ENCODE data around the gene MN1.
A peak's percentile ranks its signal among the peaks of the same experiment; 100 is the strongest.
"Not testable (repeated sequence)": the region's sequence is repeated elsewhere in the genome, so short reads cannot be mapped to it uniquely, and the experiment has no call there.

MN1 gene

GRCh38 chr22:27751277-27752070, 50.1 kb downstream of the MN1 start:
- H3K27ac ChIP-seq (ENCODE audit: low read length), result no peak overlapping the region
- H3K27me3 ChIP-seq (ENCODE audit: control insufficient read depth, insufficient read depth, low read length), result peaks cover 4% of the 10 kb centered on the region
- no peak overlapping the region for H3K9ac ChIP-seq (ENCODE audit: low read length)
- no peaks in the 10 kb centered on the region for H3K9me3 ChIP-seq (ENCODE audit: control insufficient read depth, low read depth, low read length)
- H3K36me3 ChIP-seq (ENCODE audit: control insufficient read depth, low read depth, low read length), result no peaks in the 10 kb centered on the region
- H3K4me1 ChIP-seq (ENCODE audit: control insufficient read depth, low read depth, low read length), result peaks cover 33% of the 10 kb centered on the region
- H3K4me3 ChIP-seq (ENCODE audit: low read length), result no peak overlapping the region

GRCh38 chr22:27750584-27751265, 50.8 kb downstream of the MN1 start:
- H3K27me3 ChIP-seq (ENCODE audit: control insufficient read depth, insufficient read depth, low read length), result peaks cover 4% of the 10 kb centered on the region
- H3K4me1 ChIP-seq (ENCODE audit: control insufficient read depth, low read depth, low read length), result peaks cover 33% of the 10 kb centered on the region
- H3K4me3 ChIP-seq (ENCODE audit: low read length), result no peak overlapping the region
- no peaks in the 10 kb centered on the region for H3K9me3 ChIP-seq (ENCODE audit: control insufficient read depth, low read depth, low read length)
- no peaks in the 10 kb centered on the region for H3K36me3 ChIP-seq (ENCODE audit: control insufficient read depth, low read depth, low read length)
- no peak overlapping the region for H3K27ac ChIP-seq (ENCODE audit: low read length)
- H3K9ac ChIP-seq (ENCODE audit: low read length), result no peak overlapping the region

DNA sequence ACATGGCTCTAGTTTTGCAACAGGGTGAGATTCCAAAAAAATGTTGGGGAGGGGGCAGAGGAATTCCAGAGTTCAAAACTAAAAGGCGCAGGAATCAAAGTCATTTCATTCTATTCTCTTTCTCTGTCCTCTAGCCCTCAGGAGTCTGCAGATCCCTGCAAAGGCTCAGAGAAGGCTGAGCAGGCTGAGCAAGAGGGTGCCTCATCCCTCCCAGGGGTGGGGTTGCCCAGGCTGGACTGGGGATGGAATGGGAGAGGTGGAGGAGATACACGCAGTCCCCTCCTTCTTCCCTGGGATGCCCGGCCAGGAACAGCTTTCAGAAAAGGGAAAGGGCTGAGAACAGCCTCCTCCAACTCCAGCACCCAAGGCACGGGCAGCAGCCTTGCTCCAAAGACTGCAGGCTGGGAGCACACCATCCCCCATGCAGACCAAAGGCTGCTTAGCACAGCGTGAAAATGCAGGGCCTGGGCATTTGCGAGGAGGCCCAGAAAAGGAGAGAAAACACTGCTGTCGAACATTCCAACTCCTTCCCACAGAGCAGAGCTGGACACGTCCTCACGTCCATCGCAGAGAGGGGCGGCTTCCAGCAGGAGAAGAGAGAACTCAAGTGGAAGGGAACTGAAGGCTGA, 51.8 kb downstream of the MN1 start:
- peaks cover 4% of the 10 kb centered on the region for H3K27me3 ChIP-seq (ENCODE audit: control insufficient read depth, insufficient read depth, low read length)
- no peak overlapping the region for H3K27ac ChIP-seq (ENCODE audit: low read length)
- peak overlapping the region; percentile 11 for H3K4me3 ChIP-seq (ENCODE audit: low read length)
- H3K36me3 ChIP-seq (ENCODE audit: control insufficient read depth, low read depth, low read length), result no peaks in the 10 kb centered on the region
- peaks cover 39% of the 10 kb centered on the region for H3K4me1 ChIP-seq (ENCODE audit: control insufficient read depth, low read depth, low read length)
- no peaks in the 10 kb centered on the region for H3K9me3 ChIP-seq (ENCODE audit: control insufficient read depth, low read depth, low read length)
- no peak overlapping the region for H3K9ac ChIP-seq (ENCODE audit: low read length)

GRCh38 chr22:27748751-27749191, 52.8 kb downstream of the MN1 start:
- no peaks in the 10 kb centered on the region for H3K9me3 ChIP-seq (ENCODE audit: control insufficient read depth, low read depth, low read length)
- H3K36me3 ChIP-seq (ENCODE audit: control insufficient read depth, low read depth, low read length), result no peaks in the 10 kb centered on the region
- H3K27me3 ChIP-seq (ENCODE audit: control insufficient read depth, insufficient read depth, low read length), result peaks cover 4% of the 10 kb centered on the region
- peaks cover 39% of the 10 kb centered on the region for H3K4me1 ChIP-seq (ENCODE audit: control insufficient read depth, low read depth, low read length)
- H3K9ac ChIP-seq (ENCODE audit: low read length), result no peak overlapping the region
- H3K27ac ChIP-seq (ENCODE audit: low read length), result no peak overlapping the region
- peak overlapping the region; percentile 2 for H3K4me3 ChIP-seq (ENCODE audit: low read length)

DNA sequence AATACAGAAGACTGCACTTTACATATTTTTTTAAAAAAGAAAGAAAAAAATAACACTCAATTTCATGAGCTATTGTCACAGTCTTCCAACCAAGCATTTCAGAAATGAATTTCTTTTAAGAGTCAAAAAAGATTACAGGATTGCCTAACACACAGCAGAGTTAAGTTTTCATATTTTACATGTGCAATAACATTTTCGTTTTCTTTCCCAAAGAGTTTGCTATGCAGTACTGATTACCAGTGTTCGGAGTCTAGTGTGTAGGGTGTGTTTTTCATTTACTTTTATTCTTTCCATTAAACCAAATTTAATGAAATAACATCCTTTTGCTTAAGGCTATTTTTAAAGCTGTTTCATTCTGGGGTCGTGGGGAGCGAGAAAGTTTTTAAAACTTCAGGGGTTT, 53.2 kb downstream of the MN1 start:
- H3K36me3 ChIP-seq (ENCODE audit: control insufficient read depth, low read depth, low read length), result no peaks in the 10 kb centered on the region
- peaks cover 4% of the 10 kb centered on the region for H3K27me3 ChIP-seq (ENCODE audit: control insufficient read depth, insufficient read depth, low read length)
- H3K4me3 ChIP-seq (ENCODE audit: low read length), result peak overlapping the region; percentile 2
- no peak overlapping the region for H3K27ac ChIP-seq (ENCODE audit: low read length)
- H3K4me1 ChIP-seq (ENCODE audit: control insufficient read depth, low read depth, low read length), result peaks cover 39% of the 10 kb centered on the region
- no peaks in the 10 kb centered on the region for H3K9me3 ChIP-seq (ENCODE audit: control insufficient read depth, low read depth, low read length)
- no peak overlapping the region for H3K9ac ChIP-seq (ENCODE audit: low read length)

- Histone ChIP-seq H3K27me3 (ENCODE audit: control insufficient read depth, insufficient read depth, low read length) (peaks cover 4% of the 10 kb centered on the region), H3K4me3 (ENCODE audit: low read length) (no peak overlapping the region), H3K4me1 (ENCODE audit: control insufficient read depth, low read depth, low read length) (peaks cover 39% of the 10 kb centered on the region), H3K9me3 (ENCODE audit: control insufficient read depth, low read depth, low read length) (no peaks in the 10 kb centered on the region), H3K36me3 (ENCODE audit: control insufficient read depth, low read depth, low read length) (no peaks in the 10 kb centered on the region), H3K9ac (ENCODE audit: low read length) (no peak overlapping the region), H3K27ac (ENCODE audit: low read length) (no peak overlapping the region)
Observed at GRCh38 chr22:27747396-27748221, 53.9 kb downstream of the MN1 start.

GRCh38 chr22:27746918-27747317, 54.6 kb downstream of the MN1 start:
- H3K36me3 ChIP-seq (ENCODE audit: control insufficient read depth, low read depth, low read length), result no peaks in the 10 kb centered on the region
- no peak overlapping the region for H3K9ac ChIP-seq (ENCODE audit: low read length)
- H3K27ac ChIP-seq (ENCODE audit: low read length), result no peak overlapping the region
- peaks cover 39% of the 10 kb centered on the region for H3K4me1 ChIP-seq (ENCODE audit: control insufficient read depth, low read depth, low read length)
- no peak overlapping the region for H3K4me3 ChIP-seq (ENCODE audit: low read length)
- H3K9me3 ChIP-seq (ENCODE audit: control insufficient read depth, low read depth, low read length), result no peaks in the 10 kb centered on the region
- H3K27me3 ChIP-seq (ENCODE audit: control insufficient read depth, insufficient read depth, low read length), result peaks cover 4% of the 10 kb centered on the region

- H3K9ac ChIP-seq (ENCODE audit: low read length), result no peak overlapping the region
- no peaks in the 10 kb centered on the region for H3K36me3 ChIP-seq (ENCODE audit: control insufficient read depth, low read depth, low read length)
- no peak overlapping the region for H3K27ac ChIP-seq (ENCODE audit: low read length)
- H3K27me3 ChIP-seq (ENCODE audit: control insufficient read depth, insufficient read depth, low read length), result peaks cover 4% of the 10 kb centered on the region
- H3K9me3 ChIP-seq (ENCODE audit: control insufficient read depth, low read depth, low read length), result no peaks in the 10 kb centered on the region
- peaks cover 38% of the 10 kb centered on the region for H3K4me1 ChIP-seq (ENCODE audit: control insufficient read depth, low read depth, low read length)
- no peak overlapping the region for H3K4me3 ChIP-seq (ENCODE audit: low read length)
Observed at GRCh38 chr22:27745809-27746208, 55.7 kb downstream of the MN1 start.

DNA sequence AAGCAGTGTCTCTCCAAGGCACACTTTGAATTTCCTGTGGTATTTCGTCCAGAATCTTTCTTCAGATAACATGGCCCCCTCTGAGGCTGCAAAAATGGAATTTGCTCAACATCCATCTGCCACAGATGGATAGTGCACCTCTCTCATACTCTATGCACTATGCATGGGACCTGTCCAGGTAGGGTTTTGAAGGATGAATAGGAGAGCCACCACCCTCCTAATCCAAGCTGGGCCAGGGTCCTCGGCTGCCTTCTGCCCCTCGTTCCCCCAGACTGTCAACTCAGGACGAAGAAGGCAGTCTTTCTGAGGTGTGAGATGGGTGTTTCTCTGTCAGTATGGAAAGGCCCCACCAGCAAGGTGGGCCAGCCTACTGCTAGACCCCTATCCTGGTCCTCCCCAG, 56.4 kb downstream of the MN1 start:
- Histone ChIP-seq H3K27ac (ENCODE audit: low read length) (no peak overlapping the region), H3K4me1 (ENCODE audit: control insufficient read depth, low read depth, low read length) (peaks cover 31% of the 10 kb centered on the region), H3K4me3 (ENCODE audit: low read length) (no peak overlapping the region), H3K36me3 (ENCODE audit: control insufficient read depth, low read depth, low read length) (no peaks in the 10 kb centered on the region), H3K9ac (ENCODE audit: low read length) (no peak overlapping the region), H3K27me3 (ENCODE audit: control insufficient read depth, insufficient read depth, low read length) (peaks cover 4% of the 10 kb centered on the region), H3K9me3 (ENCODE audit: control insufficient read depth, low read depth, low read length) (no peaks in the 10 kb centered on the region)

DNA sequence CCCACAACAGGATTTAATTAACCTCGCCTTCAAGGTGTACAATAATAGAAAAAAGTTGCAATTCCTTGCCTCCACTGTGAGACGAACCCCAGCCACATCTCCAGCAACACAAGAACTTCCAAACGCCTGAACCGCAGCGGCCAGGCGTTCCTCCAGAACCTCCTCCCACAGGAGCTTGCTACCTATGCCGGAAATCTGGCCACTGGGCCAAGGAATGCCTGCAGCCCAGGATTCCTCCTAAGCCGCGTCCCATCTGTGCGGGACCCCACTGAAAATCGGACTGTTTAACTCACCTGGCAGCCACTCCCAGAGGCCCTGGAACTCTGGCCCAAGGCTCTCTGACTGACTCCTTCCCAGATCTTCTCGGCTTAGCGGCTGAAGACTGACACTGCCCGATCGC, 57.5 kb downstream of the MN1 start:
- not testable (repeated sequence) for H3K27me3 ChIP-seq (ENCODE audit: control insufficient read depth, insufficient read depth, low read length); H3K9ac ChIP-seq (ENCODE audit: low read length); H3K9me3 ChIP-seq (ENCODE audit: control insufficient read depth, low read depth, low read length); H3K27ac ChIP-seq (ENCODE audit: low read length); H3K36me3 ChIP-seq (ENCODE audit: control insufficient read depth, low read depth, low read length)
- peaks cover 20% of the 10 kb centered on the region for H3K4me1 ChIP-seq (ENCODE audit: control insufficient read depth, low read depth, low read length)
- peak overlapping the region; percentile 41 for H3K4me3 ChIP-seq (ENCODE audit: low read length)

GRCh38 chr22:27740202-27740748, 61.3 kb downstream of the MN1 start:
- Histone ChIP-seq H3K27me3 (ENCODE audit: control insufficient read depth, insufficient read depth, low read length) (no peaks in the 10 kb centered on the region), H3K4me3 (ENCODE audit: low read length) (no peak overlapping the region), H3K4me1 (ENCODE audit: control insufficient read depth, low read depth, low read length) (peaks cover 8% of the 10 kb centered on the region), H3K9me3 (ENCODE audit: control insufficient read depth, low read depth, low read length) (peaks cover 9% of the 10 kb centered on the region), H3K9ac (ENCODE audit: low read length) (no peak overlapping the region), H3K36me3 (ENCODE audit: control insufficient read depth, low read depth, low read length) (peaks cover 12% of the 10 kb centered on the region), H3K27ac (ENCODE audit: low read length) (no peak overlapping the region)
